Thyroid gland (tissue), 4 donors: ENCODE measurements around the gene NYAP2.

Experiments used
- CTCF ChIP-seq, 6 experiments: fragments of 200-600 bp in 3 of 6; fragments of 450-650 bp in 3 of 6; sonication (generic) in 3 of 6; IDR thresholded peaks; one replicate each; pipeline ENCODE4 v1.5.1; 2016 to 2019; ENCODE audit warnings: antibody characterized with exemption in 6 of 6, mild to moderate bottlenecking in 2 of 6, inconsistent platforms in 1 of 6, moderate library complexity in 1 of 6
- POLR2A ChIP-seq, 2 donors: fragments of 450-650 bp; IDR thresholded peaks; one replicate each; pipeline ENCODE4 v1.6.1; 2017; ENCODE audit warnings: antibody characterized with exemption in 2 of 2, mild to moderate bottlenecking in 2 of 2, moderate library complexity in 1 of 2

DNA sequence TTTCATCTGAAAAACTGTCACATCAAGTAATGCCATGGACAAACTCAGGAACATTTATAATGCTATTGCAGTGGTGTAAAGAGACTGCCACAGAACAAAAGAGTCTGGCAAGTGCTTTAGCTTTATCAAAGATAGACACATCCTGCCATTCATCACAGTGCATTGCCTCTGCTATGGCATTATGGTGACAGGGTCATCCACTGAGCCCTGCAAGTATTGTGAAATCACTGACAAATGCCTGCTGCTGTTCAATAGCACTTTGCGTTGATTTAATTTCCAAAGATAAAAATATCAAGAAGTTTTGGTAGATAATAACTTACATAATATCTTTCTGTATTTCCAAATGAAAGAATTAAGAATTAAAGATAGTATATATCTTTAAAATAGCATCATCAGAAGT lies 38.7 kb downstream of the NYAP2 start:
- TF ChIP-seq CTCF (IDR thresholded peaks at IDR 0.05) (no peak), POLR2A (IDR thresholded peaks at IDR 0.05) (no peak)
